A549 (cell line): ENCODE data around the gene NTRK3. TPM values are rescaled to one million over a fixed set of nuclear protein-coding genes. Genes with fewer than 3 reads are reported as not detected.

Source experiments
- ATAC-seq, 2 experiments: fragments of 200-7000 bp in 1 of 2; fragments of >200 bp in 1 of 2; cut with Nextera tagmentation in 1 of 2; cut with Tn5 transposase in 1 of 2; 3 replicates each; pipeline versions ENCODE4 v1.8.0 to v1.9.1; 2018 to 2020; ENCODE audit warnings: mild to moderate bottlenecking in 1 of 2, moderate library complexity in 1 of 2
- CTCF ChIA-PET: fragments of 300-600 bp; sonication (Branson Sonifier 250); formaldehyde crosslinking; extraction: SDS; loops from one replicate; lab custom pipeline; 2021; ENCODE audit warnings: antibody characterized with exemption, inconsistent platforms; lab: Yijun Ruan, JAX
- POLR2A ChIA-PET: fragments of 350-600 bp; formaldehyde crosslinking; extraction: SDS; loops from one replicate; lab custom pipeline; 2021; ENCODE audit warnings: antibody characterized with exemption, inconsistent platforms; lab: Yijun Ruan, JAX
- DNase-seq, 2 experiments: peaks; one replicate each; pipeline versions ENCODE4 v3.0.0 to v3.0.0-alpha.2; 2011 to 2016; ENCODE audit warnings: low read depth in 1 of 2, low spot score in 1 of 2
- FAIRE-seq: peaks from 2 replicates; lab custom pipeline; 2011; peaks lifted over from hg19 to GRCh38; lab: Jason Lieb, UNC
- H3K27ac ChIP-seq, 2 experiments: fragments of >200 bp; sonication (Bioruptor Twin); formaldehyde crosslinking; 3 replicates each; pipeline ENCODE4 v1.5.1; 2016 to 2017
- H3K4me1 ChIP-seq: fragments of >200 bp; sonication (Bioruptor Twin); formaldehyde crosslinking; 3 replicates; pipeline ENCODE4 v1.6.1; 2016
- H3K4me2 ChIP-seq: fragments of >200 bp; sonication (Bioruptor Twin); formaldehyde crosslinking; 3 replicates; pipeline ENCODE4 v1.6.1; 2016
- H3K4me3 ChIP-seq: fragments of >200 bp; sonication (Bioruptor Twin); formaldehyde crosslinking; 3 replicates; pipeline ENCODE4 v1.5.1; 2016
- H3K9me3 ChIP-seq: fragments of >200 bp; sonication (Bioruptor Twin); formaldehyde crosslinking; 3 replicates; pipeline ENCODE4 v1.6.1; 2016
- ATOH8 ChIP-seq: fragments of 250-450 bp; sonication (Bioruptor Pico); IDR thresholded peaks from 2 replicates; pipeline ENCODE4 v1.5.0; 2020; ENCODE audit warnings: low read depth, mild to moderate bottlenecking, moderate library complexity
- BCL3 ChIP-seq: fragments of >200 bp; sonication (Bioruptor Twin); formaldehyde crosslinking; IDR thresholded peaks from 3 replicates; pipeline ENCODE4 v1.6.1; 2016
- BHLHE40 ChIP-seq: IDR thresholded peaks from 2 replicates; pipeline ENCODE4 v1.6.1; 2012; ENCODE audit warnings: low read depth, low read length, inconsistent platforms
- CBX2 ChIP-seq: fragments of 200-600 bp; sonication (generic); IDR thresholded peaks from 2 replicates; pipeline ENCODE4 v1.6.1; 2016; ENCODE audit warnings: low read depth, mild to moderate bottlenecking, borderline replicate concordance
- CBX8 ChIP-seq: fragments of 200-600 bp; sonication (generic); IDR thresholded peaks from 2 replicates; pipeline ENCODE4 v1.6.1; 2016
- CHD4 ChIP-seq: fragments of 200-600 bp; sonication (generic); IDR thresholded peaks from 2 replicates; pipeline ENCODE4 v1.6.1; 2016; ENCODE audit warnings: antibody characterized with exemption, mild to moderate bottlenecking, borderline replicate concordance
- CTCF ChIP-seq: fragments of >200 bp; sonication (Bioruptor Twin); formaldehyde crosslinking; IDR thresholded peaks from 3 replicates; pipeline ENCODE4 v1.5.1; 2016
- EHMT2 ChIP-seq: fragments of 200-600 bp; sonication (generic); IDR thresholded peaks from 2 replicates; pipeline ENCODE4 v1.6.1; 2016; ENCODE audit warnings: antibody characterized with exemption, low read depth, mild to moderate bottlenecking, moderate library complexity
- ELK1 ChIP-seq: fragments of 150-350 bp; IDR thresholded peaks from 2 replicates; pipeline ENCODE4 v1.6.1; 2014; ENCODE audit warnings: low read depth, mild to moderate bottlenecking, low read length
- ESRRA ChIP-seq: fragments of 150-350 bp; IDR thresholded peaks from 2 replicates; pipeline ENCODE4 v1.6.1; 2014; ENCODE audit warnings: mild to moderate bottlenecking, low read length, borderline replicate concordance
- FOSB ChIP-seq: fragments of 250-450 bp; sonication (Bioruptor Pico); IDR thresholded peaks from 2 replicates; pipeline ENCODE4 v1.5.0; 2020; ENCODE audit warnings: mild to moderate bottlenecking, moderate library complexity
- FOXS1 ChIP-seq: fragments of 250-450 bp; sonication (Bioruptor Pico); IDR thresholded peaks from 2 replicates; pipeline ENCODE4 v1.5.0; 2020; ENCODE audit warnings: mild to moderate bottlenecking, moderate library complexity
- HEYL ChIP-seq: fragments of 250-450 bp; sonication (Bioruptor Pico); IDR thresholded peaks from 2 replicates; pipeline ENCODE4 v1.8.0; 2021; ENCODE audit warnings: mild to moderate bottlenecking, moderate library complexity
- HMGXB4 ChIP-seq: fragments of 250-450 bp; sonication (Bioruptor Pico); IDR thresholded peaks from 2 replicates; pipeline ENCODE4 v1.5.0; 2021; ENCODE audit warnings: mild to moderate bottlenecking, moderate library complexity, borderline replicate concordance
- HOXA7 ChIP-seq: fragments of 250-450 bp; sonication (Bioruptor Pico); IDR thresholded peaks from 2 replicates; pipeline ENCODE4 v1.5.0; 2020; ENCODE audit warnings: mild to moderate bottlenecking, moderate library complexity
- HOXB13 ChIP-seq: fragments of 250-450 bp; sonication (Bioruptor Pico); IDR thresholded peaks from 2 replicates; pipeline ENCODE4 v1.5.0; 2020; ENCODE audit warnings: low read depth, mild to moderate bottlenecking, moderate library complexity
- JUNB ChIP-seq: fragments of >200 bp; sonication (Bioruptor Twin); formaldehyde crosslinking; IDR thresholded peaks from 2 replicates; pipeline ENCODE4 v1.6.1; 2016
- KDM1A ChIP-seq: fragments of 200-600 bp; sonication (generic); IDR thresholded peaks from 2 replicates; pipeline ENCODE4 v1.6.1; 2016; ENCODE audit warnings: low read depth, mild to moderate bottlenecking
- MYC ChIP-seq: IDR thresholded peaks from 2 replicates; pipeline ENCODE4 v1.6.1; 2012; ENCODE audit warnings: mild to moderate bottlenecking, inconsistent platforms, low read length, improper control_type of control experiment, borderline replicate concordance
- NFE2L2 ChIP-seq: fragments of 150-350 bp; conservative IDR thresholded peaks from 2 replicates; pipeline ENCODE4 v1.6.1; 2014; ENCODE audit warnings: low read length
- NPAS2 ChIP-seq: fragments of 250-450 bp; sonication (Bioruptor Pico); IDR thresholded peaks from 2 replicates; pipeline ENCODE4 v1.8.0; 2022; ENCODE audit warnings: mild to moderate bottlenecking, moderate library complexity, borderline replicate concordance
- NR3C1 ChIP-seq: fragments of >200 bp; sonication (Bioruptor Twin); formaldehyde crosslinking; IDR thresholded peaks from 3 replicates; pipeline ENCODE4 v1.6.1; 2017
- POLR2A ChIP-seq: IDR thresholded peaks from 2 replicates; pipeline ENCODE4 v1.6.1; 2012; ENCODE audit warnings: mild to moderate bottlenecking, low read length
- RAD21 ChIP-seq, 2 experiments: fragments of >200 bp in 1 of 2; sonication (Bioruptor Twin) in 1 of 2; formaldehyde crosslinking in 1 of 2; IDR thresholded peaks in 1 of 2; conservative IDR thresholded peaks in 1 of 2; 2 replicates in 1 of 2; 3 replicates in 1 of 2; pipeline ENCODE4 v1.6.1; 2012 to 2018; ENCODE audit warnings: inconsistent platforms in 1 of 2
- RCOR1 ChIP-seq: fragments of 150-350 bp; IDR thresholded peaks from 2 replicates; pipeline ENCODE4 v1.6.1; 2014; ENCODE audit warnings: antibody characterized with exemption, low read length, low read depth
- SREBF2 ChIP-seq: fragments of 450-650 bp; IDR thresholded peaks from 2 replicates; pipeline ENCODE4 v1.6.1; 2014; ENCODE audit warnings: mild to moderate bottlenecking, moderate library complexity
- ZFP36 ChIP-seq: fragments of 450-650 bp; IDR thresholded peaks from 2 replicates; pipeline ENCODE4 v1.6.1; 2014; ENCODE audit warnings: borderline replicate concordance; ENCODE audit not compliant: partially characterized antibody
- WGBS: methylation state at CpG from one replicate; pipeline ENCODE4 v1.1.6; 2017; ENCODE audit errors: missing lambda C conversion rate; 5-methylcytosine and 5-hydroxymethylcytosine counted together
- polyA plus RNA-seq, 4 experiments: library from polyadenylated mRNA; depleted of rRNA in 3 of 4; stranded (reverse); fragments of >200 nt; fragmentation: RNase III in 1 of 4; extraction: RNeasy Plus Mini Kit Qiagen cat#74134 plus additional on column Dnase treatment in 1 of 4; gene quantifications; 2 replicates in 3 of 4; 3 replicates in 1 of 4; pipeline ENCODE4 v1.2.3, GENCODE V29; 2011 to 2017

NTRK3 gene
- polyA plus RNA-seq, 2 of the 4 experiments (the other 2 are of a cell fraction), result 55.0 to 55.2 TPM

- TF ChIP-seq CBX2 (no peak), BCL3 (no peak)
Measured at GRCh38 chr15:88139936-88140335, 116.6 kb downstream of the NTRK3 start (continued).

GRCh38 chr15:88133795-88134194, 122.7 kb downstream of the NTRK3 start:
- Histone ChIP-seq H3K4me2 (no peak overlapping the region), H3K4me1 (no peaks in the 10 kb centered on the region), H3K27ac (no peak overlapping the region), H3K4me3 (no peak overlapping the region), H3K9me3 (no peaks in the 10 kb centered on the region)
- WGBS, result 38% methylated on average over 6 of the region's 6 CpGs
- POLR2A ChIA-PET, result no interaction called here
- FAIRE-seq (no peak), ATAC-seq (no peak), DNase-seq (no peak)
- TF ChIP-seq HOXB13, result no peak
- no peak for TF ChIP-seq RAD21 (conservative IDR thresholded peaks at IDR 0.05 in 1 of 2, IDR thresholded peaks at IDR 0.05 in 1 of 2)
- TF ChIP-seq RCOR1, result no peak
- no peak for TF ChIP-seq FOSB (CRISPR knock-in tag)
- no peak for TF ChIP-seq KDM1A
- no peak for TF ChIP-seq CBX8
- TF ChIP-seq MYC, result no peak
- no peak for TF ChIP-seq CTCF
- no peak for TF ChIP-seq BHLHE40
- TF ChIP-seq NR3C1, result no peak
- TF ChIP-seq ZFP36, result no peak
- TF ChIP-seq CHD4, result no peak
- no peak for TF ChIP-seq HEYL (CRISPR knock-in tag)
- TF ChIP-seq NFE2L2, result no peak
- no peak for TF ChIP-seq POLR2A
- TF ChIP-seq NPAS2 (CRISPR knock-in tag), result no peak
- TF ChIP-seq SREBF2, result no peak
- no peak for TF ChIP-seq ELK1
- no peak for TF ChIP-seq FOXS1
- TF ChIP-seq JUNB, result no peak
- CTCF ChIA-PET, result no interaction called here

GRCh38 chr15:88132499-88132898, 124.0 kb downstream of the NTRK3 start:
- CTCF ChIA-PET, result interaction anchor here (2.2 kb wide), 1 partner anchor 11 kb away, joined by 8 read pairs; no protein-coding TSS in a partner anchor
- TF ChIP-seq CBX8, result no peak
- no peak for TF ChIP-seq CBX2
- TF ChIP-seq ESRRA, result no peak
- no peak for TF ChIP-seq NPAS2 (CRISPR knock-in tag)
- no peak for TF ChIP-seq EHMT2
- TF ChIP-seq HOXA7, result no peak
- TF ChIP-seq ATOH8 (CRISPR knock-in tag), result no peak
- TF ChIP-seq HMGXB4 (CRISPR knock-in tag), result no peak

More at GRCh38 chr15:88132499-88132898, 124.0 kb downstream of the NTRK3 start:
- no peak for FAIRE-seq
- Histone ChIP-seq H3K4me3 (no peak overlapping the region), H3K4me2 (no peak overlapping the region), H3K9me3 (no peaks in the 10 kb centered on the region), H3K27ac (no peak overlapping the region), H3K4me1 (no peaks in the 10 kb centered on the region)
- no peak for DNase-seq
- ATAC-seq, result no peak
- WGBS, result 19% methylated on average over 4 of the region's 4 CpGs
- POLR2A ChIA-PET, result no interaction called here
